ENCODE measurements around the gene KRT73.
A peak's percentile ranks its signal among the peaks of the same experiment; 100 is the strongest.

- TF ChIP-seq MAX (IDR thresholded peaks at IDR 0.05; ENCODE audit: low read depth, low read length) (0 out of 2 replicates have a peak, but pooled peaks have one; percentile 19), CTCF (IDR thresholded peaks at IDR 0.05; ENCODE audit: low read depth, low read length) (peak; percentile 79), POLR2A (IDR thresholded peaks at IDR 0.05; ENCODE audit: extremely low read depth, insufficient read length) (no peak), MYC (IDR thresholded peaks at IDR 0.05; ENCODE audit: low read depth, low read length) (no peak)
Observed at GRCh38 chr12:52582971-52583456, 35.3 kb downstream of the KRT73 start.

Measured in NB4 (cell line).